GM19328 (cell line): ENCODE measurements around the gene GOLGA8K.
"Not testable (repeated sequence)": the region's sequence is repeated elsewhere in the genome, so short reads cannot be mapped to it uniquely, and the experiment has no call there.

Experiments used
- ATAC-seq: cut with Tn5 transposase; IDR thresholded peaks from one replicate; pipeline ENCODE4 v1.9.1; 2021; ENCODE audit warnings: mild to moderate bottlenecking, moderate library complexity; ENCODE audit not compliant: unreplicated experiment

GOLGA8K gene, protein sequence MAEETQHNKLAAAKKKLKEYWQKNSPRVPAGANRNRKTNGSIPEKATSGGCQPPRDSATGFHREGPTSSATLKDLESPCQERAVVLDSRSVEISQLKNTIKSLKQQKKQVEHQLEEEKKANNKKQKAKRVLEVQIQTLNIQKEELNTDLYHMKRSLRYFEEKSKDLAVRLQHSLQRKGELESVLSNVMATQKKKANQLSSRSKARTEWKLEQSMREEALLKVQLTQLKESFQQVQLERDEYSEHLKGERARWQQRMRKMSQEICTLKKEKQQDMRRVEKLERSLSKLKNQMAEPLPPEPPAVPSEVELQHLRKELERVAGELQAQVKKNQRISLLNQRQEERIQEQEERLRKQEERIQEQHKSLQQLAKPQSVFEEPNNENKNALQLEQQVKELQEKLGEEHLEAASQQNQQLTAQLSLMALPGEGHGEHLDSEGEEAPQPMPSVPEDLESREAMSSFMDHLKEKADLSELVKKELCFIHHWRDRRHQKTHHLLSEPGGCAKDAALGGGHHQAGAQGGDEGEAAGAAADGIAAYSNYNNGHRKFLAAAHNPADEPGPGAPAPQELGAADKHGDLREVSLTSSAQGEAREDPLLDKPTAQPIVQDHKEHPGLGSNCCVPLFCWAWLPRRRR

GRCh38 chr15:32403192-32403591, at the start of gene GOLGA8K:
Gene GOLGA8K, minus strand, starts transcription at chr15:32403292. Its CDS starts 98 bp downstream, at chr15:32403194.
- not testable (repeated sequence) for ATAC-seq

DNA sequence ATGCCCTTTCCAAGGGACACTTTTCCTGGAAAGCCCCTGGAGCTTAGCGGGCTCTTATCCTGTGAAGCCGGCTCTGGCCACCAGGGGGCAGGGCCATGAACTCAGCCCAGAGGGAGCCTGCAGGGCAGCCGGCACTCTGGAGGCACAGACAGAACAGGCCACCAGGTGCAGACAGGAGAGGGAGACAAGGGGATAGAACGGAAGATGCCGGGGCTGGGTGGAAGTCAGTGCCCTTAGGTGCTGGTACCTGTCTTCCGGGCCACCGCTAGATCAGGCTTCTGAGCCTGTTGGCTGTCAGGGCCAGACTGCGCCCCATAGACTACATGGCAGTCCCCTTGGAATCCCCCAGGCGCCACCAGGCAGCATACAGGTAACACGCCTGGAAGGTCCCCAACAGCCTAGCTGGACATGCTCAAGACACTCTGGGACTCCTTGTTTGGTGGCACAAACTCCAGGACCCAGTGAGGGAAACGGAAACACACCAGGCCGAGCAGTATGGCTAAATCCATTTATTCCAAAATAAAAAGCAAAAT, 37.4 kb upstream of the GOLGA8K start:
- not testable (repeated sequence) for ATAC-seq

- not testable (repeated sequence) for ATAC-seq
Measured at GRCh38 chr15:32434102-32434963, 31.2 kb upstream of the GOLGA8K start.

GRCh38 chr15:32427635-32428034, 24.5 kb upstream of the GOLGA8K start:
- ATAC-seq = not testable (repeated sequence)

- not testable (repeated sequence) for ATAC-seq
Measured at GRCh38 chr15:32426511-32426910, 23.4 kb upstream of the GOLGA8K start.

DNA sequence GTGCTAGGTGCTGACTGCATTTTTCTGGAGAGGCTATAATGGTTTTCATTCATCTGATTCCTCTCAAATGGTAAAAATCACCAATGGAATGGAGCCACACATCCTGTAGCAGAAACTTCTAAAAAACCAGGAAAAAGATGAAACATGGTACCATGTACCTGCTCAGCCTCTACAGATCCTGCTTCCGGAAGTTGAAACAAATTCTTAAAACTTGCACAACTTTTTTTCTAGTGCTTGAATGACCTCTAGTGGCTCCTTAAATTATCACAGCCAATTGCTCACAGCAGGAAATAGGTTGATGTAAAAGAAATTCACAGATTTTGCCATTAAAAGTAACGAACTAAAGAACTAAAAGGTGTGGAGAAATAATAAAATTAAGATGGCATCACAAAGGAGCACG, 4.8 kb upstream of the GOLGA8K start:
- ATAC-seq = not testable (repeated sequence)

DNA sequence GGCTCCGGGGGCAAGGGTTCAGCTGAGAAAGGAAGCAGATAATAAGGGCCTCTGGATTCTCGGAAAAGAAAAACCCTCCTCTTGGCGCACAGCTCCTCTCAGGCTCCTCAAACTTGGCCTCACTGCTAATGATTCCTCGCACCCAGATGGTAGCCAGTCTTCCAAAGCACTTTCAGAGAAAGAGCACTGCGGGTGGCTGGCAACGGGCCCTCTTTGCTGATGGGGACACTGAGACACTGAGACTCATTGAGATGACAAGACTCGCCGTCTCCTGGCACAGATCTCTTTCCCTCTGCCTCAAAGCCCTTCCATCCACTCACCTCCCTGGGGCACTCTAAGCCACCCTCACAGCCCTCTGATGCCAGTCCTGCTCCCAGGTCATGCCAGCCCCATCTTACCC, 6.6 kb downstream of the GOLGA8K start:
- ATAC-seq = not testable (repeated sequence)

- ATAC-seq = not testable (repeated sequence)
Measured at GRCh38 chr15:32394745-32395144, 8.3 kb downstream of the GOLGA8K start.

GRCh38 chr15:32388050-32388648, 14.9 kb downstream of the GOLGA8K start:
- ATAC-seq = not testable (repeated sequence)

GRCh38 chr15:32385823-32386495, 17.1 kb downstream of the GOLGA8K start:
- not testable (repeated sequence) for ATAC-seq

- ATAC-seq = not testable (repeated sequence)
Measured at GRCh38 chr15:32374185-32374584, 28.9 kb downstream of the GOLGA8K start.

- not testable (repeated sequence) for ATAC-seq
Measured at GRCh38 chr15:32373707-32374106, 29.4 kb downstream of the GOLGA8K start.

DNA sequence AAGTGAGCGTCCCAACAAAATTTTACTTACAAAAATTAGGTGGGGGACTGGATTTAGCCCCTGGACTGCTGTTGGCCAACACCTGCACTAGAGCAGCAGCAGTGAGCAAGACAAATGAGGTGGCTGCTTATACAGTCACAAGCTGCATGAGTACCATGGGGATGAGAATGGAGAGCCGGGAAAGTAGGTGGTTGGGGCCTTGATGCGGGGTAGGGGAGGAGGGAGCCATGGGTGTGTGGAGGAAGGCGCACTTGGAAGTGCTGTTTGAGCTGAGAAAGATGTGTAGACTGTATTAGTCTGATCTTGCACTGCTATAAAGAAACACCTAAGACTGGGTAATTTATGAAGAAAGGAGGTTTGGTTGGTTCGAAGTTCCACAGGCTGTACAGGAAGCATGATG, 31.0 kb downstream of the GOLGA8K start:
- not testable (repeated sequence) for ATAC-seq

GRCh38 chr15:32370526-32370925, 32.6 kb downstream of the GOLGA8K start:
- not testable (repeated sequence) for ATAC-seq

DNA sequence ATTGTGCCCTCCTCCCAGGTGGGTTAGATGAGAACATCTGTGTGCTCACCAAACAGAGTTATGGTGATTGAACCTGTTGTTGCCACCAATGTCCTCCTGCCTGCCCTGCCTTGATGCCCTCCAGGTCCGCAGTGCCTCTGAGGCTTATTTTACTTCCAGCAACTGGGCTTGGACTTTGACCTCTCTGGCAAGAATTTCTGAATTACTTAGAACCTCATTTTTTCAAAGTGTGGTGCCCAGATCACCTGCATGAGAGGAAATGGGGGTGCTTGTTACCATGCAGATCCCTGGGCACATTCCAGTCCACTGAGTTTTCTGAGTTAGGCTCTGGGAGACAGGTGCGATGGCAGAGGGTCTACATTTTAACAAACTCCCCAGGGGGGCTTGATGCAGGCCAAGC, 33.0 kb downstream of the GOLGA8K start:
- ATAC-seq = not testable (repeated sequence)

DNA sequence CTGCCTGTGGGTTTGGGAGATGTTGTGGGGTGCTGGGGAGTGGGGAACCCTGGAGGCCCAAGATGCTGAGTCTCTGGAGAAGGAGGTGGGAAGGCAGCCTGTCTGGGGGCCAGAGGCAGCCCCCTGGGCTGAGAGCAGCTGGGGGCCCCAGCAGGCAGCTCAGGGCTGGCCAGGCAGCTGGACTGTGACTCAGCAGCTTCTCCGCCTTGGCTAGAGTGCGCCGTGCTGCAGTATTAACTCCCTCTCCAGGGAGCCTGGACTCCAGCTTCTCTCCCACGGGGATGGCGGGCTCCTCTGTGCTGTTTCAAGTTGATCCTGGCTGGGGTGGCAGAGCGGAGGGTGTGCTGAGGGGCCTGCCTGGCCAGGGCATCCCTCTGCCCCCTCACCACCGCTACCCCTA, 36.6 kb downstream of the GOLGA8K start:
- ATAC-seq = not testable (repeated sequence)

DNA sequence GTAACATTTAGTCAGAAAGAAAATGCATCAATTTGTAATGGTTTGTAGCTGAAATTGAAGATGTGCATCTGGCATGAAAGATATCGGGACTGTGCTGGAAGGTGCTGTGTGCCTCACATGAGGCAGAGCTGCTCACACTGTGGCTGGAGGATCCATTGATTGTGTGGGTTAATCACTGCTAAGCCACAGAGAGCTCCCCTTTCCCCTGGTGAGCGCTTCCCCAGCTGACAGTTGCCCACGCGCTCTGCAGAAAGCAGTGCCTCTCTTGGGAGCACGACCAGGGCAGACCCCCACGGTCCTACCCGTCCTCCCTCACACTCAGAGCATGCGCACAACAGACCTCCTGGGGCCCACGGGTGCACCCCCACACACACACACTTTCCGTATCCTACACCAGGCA, 37.1 kb downstream of the GOLGA8K start:
- ATAC-seq = not testable (repeated sequence)

DNA sequence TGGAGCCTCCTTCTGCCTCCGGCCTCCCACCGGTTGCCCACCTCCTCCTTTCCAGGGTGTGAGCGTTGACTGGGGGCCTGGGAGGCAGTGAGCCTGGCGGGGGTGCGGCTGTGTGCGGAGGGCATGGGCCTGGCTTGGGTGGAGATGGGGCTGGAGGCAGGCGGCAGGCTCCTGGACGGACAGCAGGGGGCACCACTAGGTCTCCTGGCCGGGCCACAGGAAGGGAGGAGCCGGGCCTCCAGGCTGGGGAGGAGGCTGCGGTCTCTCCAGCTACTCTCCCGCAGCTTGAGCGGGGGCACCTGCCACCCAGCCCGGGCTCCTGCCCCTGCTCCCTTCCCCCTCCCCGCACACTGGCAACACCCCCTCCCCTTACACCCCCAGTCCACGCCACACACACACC, 38.1 kb downstream of the GOLGA8K start:
- not testable (repeated sequence) for ATAC-seq

GRCh38 chr15:32363449-32363848, 39.6 kb downstream of the GOLGA8K start:
- ATAC-seq = not testable (repeated sequence)

DNA sequence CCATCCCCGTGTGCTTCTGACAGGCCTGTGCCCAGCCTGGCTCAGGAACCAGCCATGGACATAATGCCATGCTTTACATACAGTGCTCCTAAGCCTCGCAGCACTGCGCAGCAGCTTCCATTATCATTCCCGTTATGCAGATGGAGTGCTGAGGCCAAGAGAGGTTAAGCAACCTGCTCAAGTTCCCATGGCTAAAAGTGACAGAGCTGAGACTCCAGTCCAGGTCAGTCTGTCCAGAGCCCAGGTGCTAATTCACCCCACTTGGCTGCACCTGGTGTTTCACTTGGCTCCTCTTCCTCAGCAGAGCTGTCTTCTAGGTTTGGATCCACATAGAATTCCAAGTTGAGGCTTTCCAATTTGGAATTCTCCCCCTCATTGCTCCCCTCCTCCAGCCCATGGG, 41.4 kb downstream of the GOLGA8K start:
- ATAC-seq = not testable (repeated sequence)
